NCI-H82 treated with DMSO at 0.1 percent for 48 hours (cell line): ENCODE results near the gene NXPH1.

Experiments used
- DNase-seq: peaks from one replicate; lab custom pipeline; 2025; ENCODE audit not compliant: unreplicated experiment; lab: John Stamatoyannopoulos, UW

The NXPH1 gene

DNA sequence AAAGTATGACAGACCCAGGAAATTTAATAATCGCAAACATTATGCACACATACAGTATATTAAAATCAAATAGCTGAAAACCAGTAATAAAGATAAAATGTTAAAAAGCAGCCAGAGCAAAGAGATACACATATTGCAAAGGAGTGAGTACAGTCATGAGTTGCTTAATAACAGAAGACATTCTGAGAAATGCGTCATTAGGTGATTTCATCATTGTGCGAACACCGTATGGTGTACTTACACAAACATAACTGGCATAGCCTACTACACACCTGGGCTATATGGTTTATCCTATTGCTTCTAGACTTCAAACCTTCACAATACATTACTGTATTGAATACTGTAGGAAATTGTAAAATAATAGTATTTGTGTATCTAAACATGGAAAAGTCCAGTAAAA, 367.6 kb downstream of the NXPH1 start:
- no peak for DNase-seq
